GM12874 (cell line): ENCODE measurements around the gene DOK6.

ENCODE experiments used
- CTCF ChIP-seq: IDR thresholded peaks from 2 replicates; pipeline ENCODE4 v1.5.1; 2011; ENCODE audit warnings: low read depth, mild to moderate bottlenecking, control low read depth, low read length, moderate library complexity; ENCODE audit not compliant: insufficient read depth

DOK6 gene

DNA sequence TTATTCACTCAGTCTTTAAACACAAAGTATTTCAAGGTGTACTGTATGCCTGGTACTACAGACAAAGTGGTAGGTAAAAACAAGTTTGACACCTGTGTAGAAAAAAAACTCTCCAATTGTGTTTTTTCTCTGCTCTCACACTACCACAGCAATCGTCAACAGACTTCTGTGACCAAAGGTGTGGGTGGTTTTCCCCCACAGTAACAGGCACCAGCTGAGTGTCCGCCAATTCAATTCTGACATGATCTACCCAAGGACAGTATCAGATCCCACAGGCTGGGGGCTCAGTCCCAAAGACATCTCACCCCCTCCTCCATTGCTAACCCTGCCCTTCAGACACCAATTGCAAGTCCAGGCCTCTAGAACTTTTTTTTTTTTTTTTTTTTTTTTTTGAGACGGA, 475.8 kb downstream of the DOK6 start:
- no peak for TF ChIP-seq CTCF

DNA sequence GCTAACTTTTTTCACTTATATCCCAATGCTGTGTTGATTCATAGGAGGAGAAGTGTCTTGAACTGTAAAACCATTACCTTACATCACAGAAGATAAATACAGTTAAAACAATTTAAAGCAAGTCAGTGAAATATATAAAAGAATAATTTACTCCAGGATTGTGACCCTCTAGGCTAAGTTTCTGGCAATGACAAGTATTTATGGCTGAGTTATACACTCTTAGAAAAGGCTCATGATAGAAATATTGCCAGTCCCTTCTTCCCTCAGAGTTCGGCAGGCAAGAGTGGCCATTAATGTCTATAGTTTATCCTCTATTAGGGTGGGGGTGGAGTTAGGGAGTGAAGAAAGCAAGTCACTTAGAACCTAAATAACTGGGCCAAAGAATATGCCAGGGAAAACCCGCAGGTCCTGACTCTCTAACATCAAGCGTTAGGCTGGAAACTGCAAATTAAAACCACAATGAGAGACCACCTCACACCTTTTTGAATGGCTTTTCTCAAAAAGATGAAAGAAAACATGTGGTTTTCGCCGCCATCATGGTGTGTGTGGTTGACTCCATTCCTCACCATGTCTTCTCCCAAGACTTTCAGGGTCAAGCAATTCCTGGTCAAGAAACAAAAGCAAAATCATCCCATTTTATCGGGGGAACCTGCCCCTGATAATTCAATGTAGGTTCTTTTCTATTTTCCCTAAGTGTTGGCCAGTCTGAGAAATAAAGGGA, 477.7 kb downstream of the DOK6 start:
- TF ChIP-seq CTCF = no peak

DNA sequence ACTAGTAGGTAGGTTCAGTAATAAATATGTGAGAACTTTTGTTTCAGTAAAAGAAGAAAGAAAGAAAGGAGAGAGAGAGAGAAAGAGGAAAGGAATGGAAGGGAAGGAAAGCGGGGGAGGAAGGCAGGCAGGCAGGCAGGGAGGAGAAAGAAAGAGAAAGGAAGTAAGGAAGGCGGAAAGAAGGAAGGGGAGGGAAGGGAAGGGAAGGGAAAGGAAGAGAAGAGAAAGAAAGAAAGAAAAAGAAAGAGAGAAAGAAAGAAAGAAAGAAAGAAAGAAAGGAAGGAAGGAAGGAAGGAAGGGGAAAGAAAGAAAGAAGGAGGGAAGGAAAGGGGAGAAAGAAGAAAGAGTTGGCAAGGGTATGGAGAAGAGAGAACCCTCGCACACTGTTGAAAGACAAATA, 479.4 kb downstream of the DOK6 start:
- TF ChIP-seq CTCF = no peak

- no peak for TF ChIP-seq CTCF
Measured at GRCh38 chr18:69882965-69883668, 482.4 kb downstream of the DOK6 start.

- TF ChIP-seq CTCF = no peak
Measured at GRCh38 chr18:69883781-69884180, 483.1 kb downstream of the DOK6 start.

DNA sequence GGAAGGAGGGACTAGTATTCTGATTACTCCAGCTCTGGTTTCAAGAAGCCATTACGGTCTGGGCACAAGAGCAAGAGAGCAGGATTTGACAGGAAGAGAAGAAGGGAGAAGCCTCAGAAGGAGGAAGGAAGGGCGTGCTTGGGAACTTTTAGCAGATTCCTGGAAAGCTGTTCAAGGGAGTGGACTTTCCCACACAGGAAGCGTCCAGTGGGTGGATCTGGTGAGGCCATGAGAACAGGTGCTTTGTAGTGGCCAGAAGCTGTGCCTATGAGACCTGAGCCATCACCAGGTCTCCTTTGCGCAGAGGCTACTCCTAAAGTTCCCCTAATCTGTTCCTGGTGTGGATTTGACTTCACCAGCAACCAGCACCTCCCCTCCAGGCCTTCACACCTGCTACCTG, 484.7 kb downstream of the DOK6 start:
- no peak for TF ChIP-seq CTCF

DNA sequence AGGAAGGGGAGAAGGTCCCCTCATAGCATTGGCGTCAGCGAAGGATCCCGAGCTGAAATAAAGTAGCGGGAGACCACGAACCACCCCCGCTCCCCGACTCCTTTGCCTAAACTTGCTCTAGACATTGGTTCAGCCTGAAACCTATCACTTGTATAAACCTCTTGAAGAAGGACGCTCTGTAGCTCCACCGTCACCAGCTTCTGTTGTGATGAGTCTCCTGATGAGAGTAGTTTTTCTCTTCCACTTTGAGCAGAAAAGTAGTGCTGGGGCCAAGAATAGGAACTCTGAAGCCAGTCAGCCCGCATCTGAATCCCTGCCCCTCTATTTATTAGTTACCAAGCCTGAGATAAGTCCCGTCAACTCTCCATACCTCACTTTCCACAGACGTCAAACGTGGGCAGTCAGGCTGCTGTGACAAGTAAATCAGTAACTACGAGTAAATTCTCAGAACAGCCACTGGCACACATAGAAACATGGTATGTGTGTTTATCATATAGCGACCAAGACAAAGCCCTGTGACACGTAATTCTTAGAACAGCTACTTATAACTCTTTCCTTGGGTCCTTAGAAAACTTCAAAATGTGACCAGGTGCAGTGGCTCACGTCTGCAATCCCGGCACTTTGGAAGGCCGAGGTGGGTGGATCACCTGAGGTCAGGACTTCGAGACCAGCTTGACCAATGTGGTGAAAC, 485.3 kb downstream of the DOK6 start:
- no peak for TF ChIP-seq CTCF
